HCT116 (cell line): ENCODE results near the gene ZFP3. TPM values are rescaled to one million over a fixed set of nuclear protein-coding genes. Genes with fewer than 3 reads are reported as not detected.
"Not testable (repeated sequence)": the region's sequence is repeated elsewhere in the genome, so short reads cannot be mapped to it uniquely, and the experiment has no call there.

Source experiments
- ATAC-seq: fragments of 200-7000 bp; cut with Tn5 transposase; 2 replicates; pipeline ENCODE4 v1.9.1; 2020; ENCODE audit warnings: mild to moderate bottlenecking, moderate library complexity
- BruUV-seq: library from RNA; stranded (reverse); fragments of 400-500 nt; replicated peaks from 2 replicates; lab custom pipeline; 2021; lab: Mats Ljungman, UMichigan
- CTCF ChIA-PET: fragments of 300-600 bp; sonication (Branson Sonifier 250); formaldehyde crosslinking; loops from one replicate; lab custom pipeline; 2021; ENCODE audit warnings: antibody characterized with exemption; lab: Charles Lee
- POLR2A ChIA-PET: fragments of 300-600, 350-600 bp; sonication (Branson Sonifier 250); formaldehyde crosslinking; loops from one replicate; lab custom pipeline; 2021; ENCODE audit warnings: antibody characterized with exemption; lab: Charles Lee
- RAD21 ChIA-PET, 2 experiments: fragments of 300-600 bp; sonication (Branson Sonifier 250); formaldehyde crosslinking; loops; one replicate each; lab custom pipeline; 2023; ENCODE audit warnings: low total read pairs in 2 of 2; ENCODE audit not compliant: uncharacterized antibody in 2 of 2, unreplicated experiment in 2 of 2, low non-redundant PET in 1 of 2; lab: Charles Lee
- DNase-seq: peaks from one replicate; pipeline ENCODE4 v3.0.0-alpha.2; 2010; ENCODE audit warnings: low read depth, low spot score
- H2AFZ ChIP-seq: fragments of 200-600 bp; shearing (Covaris generic), sonication (generic); 2 replicates; pipeline ENCODE4 v1.6.1; 2017; ENCODE audit warnings: low read depth, mixed run types, mixed read lengths, antibody characterized with exemption, low read length; ENCODE audit not compliant: poor library complexity, severe bottlenecking
- H3K27ac ChIP-seq: 2 replicates; pipeline ENCODE4 v1.5.1; 2012; ENCODE audit warnings: low read depth, low read length
- H3K27me3 ChIP-seq: fragments of 200-600 bp; sonication (generic); 2 replicates; pipeline ENCODE4 v1.6.1; 2016; ENCODE audit warnings: mixed run types, low read length, mixed read lengths; ENCODE audit not compliant: insufficient read depth
- H3K36me3 ChIP-seq, 2 experiments: fragments of 200-500 bp in 1 of 2; fragments of 200-600 bp in 1 of 2; sonication (Bioruptor generic) in 1 of 2; sonication (generic) in 1 of 2; 2 replicates each; pipeline versions ENCODE4 v1.5.1 to v1.6.1; 2014 to 2016; ENCODE audit warnings: low read length in 2 of 2, inconsistent platforms in 1 of 2, mixed read lengths in 1 of 2, mixed run types in 1 of 2; ENCODE audit not compliant: insufficient read depth in 2 of 2, control insufficient read depth in 1 of 2
- H3K4me1 ChIP-seq, 2 experiments: fragments of 200-600 bp in 1 of 2; sonication (generic) in 1 of 2; 2 replicates each; pipeline versions ENCODE4 v1.5.1 to v1.6.1; 2012 to 2017; ENCODE audit warnings: low read length in 2 of 2, inconsistent platforms in 1 of 2, mild to moderate bottlenecking in 1 of 2, mixed read lengths in 1 of 2, mixed run types in 1 of 2, moderate library complexity in 1 of 2; ENCODE audit not compliant: insufficient read depth in 2 of 2, control insufficient read depth in 1 of 2
- H3K4me2 ChIP-seq: fragments of 200-600 bp; sonication (generic); 2 replicates; pipeline ENCODE4 v1.6.1; 2017; ENCODE audit warnings: mixed run types, low read length, mixed read lengths
- H3K4me3 ChIP-seq, 2 experiments: fragments of 200-600 bp in 1 of 2; sonication (generic) in 1 of 2; replicated peaks in 1 of 2; 2 replicates each; pipeline ENCODE4 v1.5.1; 2011 to 2016; ENCODE audit warnings: low read length in 2 of 2, control low read depth in 1 of 2, low read depth in 1 of 2, mild to moderate bottlenecking in 1 of 2, mixed read lengths in 1 of 2, mixed run types in 1 of 2
- H3K79me2 ChIP-seq: fragments of 200-600 bp; sonication (generic); 2 replicates; pipeline ENCODE4 v1.6.1; 2017; ENCODE audit warnings: mild to moderate bottlenecking, mixed run types, low read length, moderate library complexity, mixed read lengths; ENCODE audit not compliant: insufficient read depth
- H3K9ac ChIP-seq: fragments of 200-600 bp; sonication (generic); 2 replicates; pipeline ENCODE4 v1.6.1; 2016; ENCODE audit warnings: low read length, mixed read lengths
- H3K9me2 ChIP-seq: fragments of 200-600 bp; sonication (generic), shearing (Covaris generic); 2 replicates; pipeline ENCODE4 v1.6.1; 2017; ENCODE audit warnings: mixed run types, mild to moderate bottlenecking, moderate library complexity; ENCODE audit not compliant: insufficient read depth
- H3K9me3 ChIP-seq, 2 experiments: fragments of 200-500 bp in 1 of 2; fragments of 200-600 bp in 1 of 2; sonication (Bioruptor generic) in 1 of 2; sonication (generic) in 1 of 2; 2 replicates each; pipeline ENCODE4 v1.6.1; 2014 to 2017; ENCODE audit warnings: low read length in 2 of 2, mixed read lengths in 2 of 2, inconsistent platforms in 1 of 2, low read depth in 1 of 2, mild to moderate bottlenecking in 1 of 2, mixed run types in 1 of 2, moderate library complexity in 1 of 2; ENCODE audit not compliant: control insufficient read depth in 1 of 2, insufficient read depth in 1 of 2
- H4K20me1 ChIP-seq: fragments of 200-600 bp; sonication (generic), shearing (Covaris generic); 2 replicates; pipeline ENCODE4 v1.6.1; 2017; ENCODE audit warnings: mixed run types, mild to moderate bottlenecking, moderate library complexity; ENCODE audit not compliant: insufficient read depth
- CBX3 ChIP-seq: IDR thresholded peaks from 2 replicates; pipeline ENCODE4 v1.6.1; 2012; ENCODE audit warnings: low read depth
- EGR1 ChIP-seq: IDR thresholded peaks from 2 replicates; pipeline ENCODE4 v1.6.1; 2012; ENCODE audit warnings: low read depth
- EZH2phosphoT487 ChIP-seq: fragments of 200-600 bp; IDR thresholded peaks from 2 replicates; pipeline ENCODE4 v1.6.1; 2018; ENCODE audit warnings: antibody characterized with exemption, borderline replicate concordance
- FOSL1 ChIP-seq: IDR thresholded peaks from 2 replicates; pipeline ENCODE4 v1.6.1; 2012; ENCODE audit warnings: low read depth
- JUND ChIP-seq: IDR thresholded peaks from 2 replicates; pipeline ENCODE4 v1.6.1; 2012
- POLR2A ChIP-seq: IDR thresholded peaks from 2 replicates; pipeline ENCODE4 v1.7.0; 2011; ENCODE audit warnings: borderline replicate concordance; ENCODE audit not compliant: insufficient read depth, insufficient read length; ENCODE audit errors: extremely low read depth
- RAD21 ChIP-seq: IDR thresholded peaks from 2 replicates; pipeline ENCODE4 v1.6.1; 2012; ENCODE audit warnings: low read depth, mild to moderate bottlenecking
- SP1 ChIP-seq: IDR thresholded peaks from 2 replicates; pipeline ENCODE4 v1.6.1; 2012; ENCODE audit warnings: low read depth
- SRF ChIP-seq: IDR thresholded peaks from 2 replicates; pipeline ENCODE4 v1.6.1; 2012; ENCODE audit warnings: low read depth
- TCF7L2 ChIP-seq: IDR thresholded peaks from 2 replicates; pipeline ENCODE4 v1.7.0; 2011; ENCODE audit warnings: borderline replicate concordance, inconsistent platforms; ENCODE audit not compliant: insufficient read depth, insufficient read length; ENCODE audit errors: extremely low read depth
- YY1 ChIP-seq: IDR thresholded peaks from 2 replicates; pipeline ENCODE4 v1.6.1; 2011; ENCODE audit warnings: low read length, low read depth, moderate library complexity, mild to moderate bottlenecking; ENCODE audit not compliant: insufficient replicate concordance; ENCODE audit errors: extremely low read depth
- ZFX ChIP-seq: fragments of 450-650 bp; IDR thresholded peaks from 2 replicates; pipeline ENCODE4 v1.6.1; 2017
- ZNF274 ChIP-seq: fragments of 200-500 bp; sonication (Bioruptor generic); IDR thresholded peaks from 2 replicates; pipeline ENCODE4 v1.6.1; 2014; ENCODE audit warnings: mild to moderate bottlenecking, low read depth, low read length, inconsistent platforms
- intact Hi-C: fragments of 100-400 bp; cut with micrococcal nuclease; formaldehyde crosslinking; loops from 2 replicates; pipeline ENCODE4 v1.10.0; 2022
- total RNA-seq: library from RNA; stranded (reverse); gene quantifications from one replicate; pipeline ENCODE4 v1.2.1, GENCODE V29; 2021; ENCODE audit not compliant: unreplicated experiment
- TF ChIP-seq, protein P1 (sequence below): IDR thresholded peaks from 2 replicates; pipeline ENCODE4 v1.6.1; 2012
- TF ChIP-seq, protein P2 (sequence below): IDR thresholded peaks from 2 replicates; pipeline ENCODE4 v1.6.1; 2012

Gene ZFP3
- total RNA-seq, 1 experiment from 2014 or later = 0.05 TPM

DNA sequence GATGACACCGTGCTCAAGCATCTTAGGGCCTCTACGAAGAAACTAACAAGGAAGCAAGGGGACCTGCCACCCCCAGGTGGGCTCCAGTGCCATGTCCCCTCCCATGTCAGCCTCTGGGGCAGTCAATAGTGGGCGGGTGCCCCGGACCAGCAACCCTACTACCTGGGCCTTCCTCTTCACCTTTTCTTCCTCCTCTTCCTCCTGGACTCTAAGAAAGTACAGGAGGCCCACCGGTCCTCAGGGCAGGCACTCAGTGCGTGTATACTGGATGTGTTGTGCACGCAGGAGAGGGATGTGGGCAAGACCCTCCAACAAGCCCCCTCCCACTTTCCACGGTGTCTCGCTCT lies 59.9 kb downstream of the ZFP3 start:
- H3K9ac ChIP-seq, DNase-seq, H3K9me2 ChIP-seq, H3K36me3 ChIP-seq, POLR2A ChIA-PET, RAD21 ChIA-PET, intact Hi-C loops, H2AFZ ChIP-seq, H3K4me3 ChIP-seq, BruUV-seq, H3K79me2 ChIP-seq, H3K27me3 ChIP-seq, H4K20me1 ChIP-seq, ATAC-seq, H3K9me3 ChIP-seq, H3K4me1 ChIP-seq, H3K27ac ChIP-seq, H3K4me2 ChIP-seq, CTCF ChIA-PET: not testable (repeated sequence)

DNA sequence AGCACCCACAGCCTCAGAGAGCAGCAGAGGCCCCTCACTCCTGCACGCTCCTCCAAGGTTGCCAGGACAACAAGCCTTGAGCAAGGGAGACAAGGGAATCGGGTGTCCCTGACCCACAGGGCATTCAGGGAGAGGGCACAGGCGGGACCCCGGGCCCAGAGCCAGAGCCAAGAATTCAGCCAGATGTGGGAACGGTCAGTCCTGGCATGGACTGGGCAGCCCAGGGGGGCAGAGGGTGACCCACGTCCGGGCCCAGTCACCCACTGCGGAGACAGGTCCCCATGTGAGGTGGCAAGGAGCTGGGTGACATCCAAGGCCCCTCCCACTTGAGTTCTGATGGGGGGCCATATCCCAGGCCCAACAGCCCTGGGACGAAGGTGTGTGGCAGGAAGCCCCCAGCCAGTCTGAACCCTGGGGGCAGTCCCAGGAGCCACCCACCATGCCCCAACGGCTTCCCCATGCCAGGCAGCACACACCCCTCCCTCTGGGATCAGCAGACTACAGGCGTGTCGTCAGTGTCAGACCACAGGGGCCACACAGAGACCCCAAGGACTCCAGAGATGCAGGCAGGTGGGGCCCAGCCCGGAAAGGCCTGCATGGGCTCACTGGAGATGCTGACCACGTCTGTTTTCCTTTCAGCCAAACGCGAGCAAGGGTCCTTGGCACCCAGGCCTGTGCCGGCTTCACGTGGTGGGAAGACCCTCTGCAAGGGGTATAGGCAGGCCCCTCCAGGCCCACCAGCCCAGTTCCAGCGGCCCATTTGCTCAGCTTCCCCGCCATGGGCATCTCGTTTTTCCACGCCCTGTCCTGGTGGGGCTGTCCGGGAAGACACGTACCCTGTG lies 60.6 kb downstream of the ZFP3 start:
- intact Hi-C loops = no loop called here
- TF ChIP-seq SP1 = no peak
- TF ChIP-seq, protein P1, sequence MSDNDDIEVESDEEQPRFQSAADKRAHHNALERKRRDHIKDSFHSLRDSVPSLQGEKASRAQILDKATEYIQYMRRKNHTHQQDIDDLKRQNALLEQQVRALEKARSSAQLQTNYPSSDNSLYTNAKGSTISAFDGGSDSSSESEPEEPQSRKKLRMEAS = no peak
- no peak for TF ChIP-seq ZNF274
- no peak for TF ChIP-seq RAD21
- TF ChIP-seq CBX3 = no peak
- TF ChIP-seq TCF7L2 = no peak
- no peak for TF ChIP-seq SRF
- no peak for TF ChIP-seq YY1
- no peak for TF ChIP-seq EZH2phosphoT487
- TF ChIP-seq EGR1 = no peak
- TF ChIP-seq, protein P2, sequence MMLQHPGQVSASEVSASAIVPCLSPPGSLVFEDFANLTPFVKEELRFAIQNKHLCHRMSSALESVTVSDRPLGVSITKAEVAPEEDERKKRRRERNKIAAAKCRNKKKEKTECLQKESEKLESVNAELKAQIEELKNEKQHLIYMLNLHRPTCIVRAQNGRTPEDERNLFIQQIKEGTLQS = no peak
- TF ChIP-seq JUND = no peak
- TF ChIP-seq POLR2A = no peak
- no peak for TF ChIP-seq ZFX
- TF ChIP-seq FOSL1 = no peak
- TF ChIP-seq, all 23 proteins: peak for 0
- POLR2A ChIA-PET = no interaction called here
- no peaks in the 10 kb centered on the region for H3K79me2 ChIP-seq
- DNase-seq (no peak), ATAC-seq (no peak)
- CTCF ChIA-PET = no interaction called here
- no peaks in the 10 kb centered on the region for H3K4me1 ChIP-seq
- no peak overlapping the region for H3K9ac ChIP-seq
- H3K9me3 ChIP-seq = no peaks in the 10 kb centered on the region
- no TSS peak for BruUV-seq
- RAD21 ChIA-PET = no interaction called here
- no peak overlapping the region for H2AFZ ChIP-seq
- H3K27me3 ChIP-seq = no peaks in the 10 kb centered on the region
- no peak overlapping the region for H3K4me2 ChIP-seq
- H3K4me3 ChIP-seq = no peak overlapping the region
- no peaks in the 10 kb centered on the region for H3K36me3 ChIP-seq
- no peaks in the 10 kb centered on the region for H4K20me1 ChIP-seq
- no peak overlapping the region for H3K27ac ChIP-seq
- H3K9me2 ChIP-seq = no peaks in the 10 kb centered on the region
